H1 (cell line): ENCODE results near the gene CNTNAP1. TPM values are rescaled to one million over a fixed set of nuclear protein-coding genes. Genes with fewer than 3 reads are reported as not detected.

Source experiments
- ATF2 ChIP-seq: IDR thresholded peaks from 2 replicates; pipeline ENCODE4 v1.6.1; 2012; ENCODE audit warnings: low read length, inconsistent platforms
- ATF3 ChIP-seq: IDR thresholded peaks from 2 replicates; pipeline ENCODE4 v1.6.1; 2011; ENCODE audit warnings: low read depth, mild to moderate bottlenecking, low read length; ENCODE audit not compliant: insufficient read depth
- BACH1 ChIP-seq: IDR thresholded peaks from 2 replicates; pipeline ENCODE4 v1.6.1; 2012; ENCODE audit warnings: low read length, improper control_type of control experiment
- BCL11A ChIP-seq, 2 experiments: IDR thresholded peaks; one replicate each; pipeline ENCODE4 v1.6.1; 2011; ENCODE audit warnings: low read depth in 2 of 2, low read length in 2 of 2, mild to moderate bottlenecking in 2 of 2
- CTCF ChIP-seq, 3 experiments: IDR thresholded peaks; 1 replicate in 2 of 3; 2 replicates in 1 of 3; pipeline versions ENCODE4 v1.5.1 to v1.6.1; 2011; ENCODE audit warnings: low read length in 3 of 3, mild to moderate bottlenecking in 3 of 3, inconsistent platforms in 2 of 3, low read depth in 1 of 3, moderate library complexity in 1 of 3; ENCODE audit not compliant: insufficient read depth in 1 of 3; ENCODE audit errors: control extremely low read depth in 1 of 3
- JUND ChIP-seq: IDR thresholded peaks from 2 replicates; pipeline ENCODE4 v1.6.1; 2011; ENCODE audit warnings: mild to moderate bottlenecking, improper control_type of control experiment, low read length
- RXRA ChIP-seq: IDR thresholded peaks from 2 replicates; pipeline ENCODE4 v1.6.1; 2011; ENCODE audit warnings: low read depth, mild to moderate bottlenecking, low read length, moderate library complexity; ENCODE audit not compliant: insufficient read depth
- SIX5 ChIP-seq: IDR thresholded peaks from 2 replicates; pipeline ENCODE4 v1.6.1; 2011; ENCODE audit warnings: mild to moderate bottlenecking, low read depth, low read length
- SUZ12 ChIP-seq: fragments of 200-600 bp; sonication (generic); IDR thresholded peaks from 2 replicates; pipeline ENCODE4 v1.6.1; 2012; ENCODE audit warnings: mild to moderate bottlenecking, inconsistent platforms, low read length, moderate library complexity, mixed read lengths
- TEAD4 ChIP-seq: IDR thresholded peaks from 2 replicates; pipeline ENCODE4 v1.6.1; 2012; ENCODE audit warnings: low read depth, low read length, inconsistent platforms, mixed read lengths
- polyA plus RNA-seq, 7 experiments: library from polyadenylated mRNA; depleted of rRNA in 3 of 7; stranded (reverse) in 5 of 7; unstranded in 2 of 7; fragments of >200 nt in 5 of 7; fragments of 200-250 nt in 2 of 7; gene quantifications; 1 replicate in 5 of 7; 2 replicates in 1 of 7; 4 replicates in 1 of 7; pipeline versions ENCODE4 v1.2.1 to v1.2.3, GENCODE V29; 2011 to 2013; ENCODE audit warnings: missing spikeins in 2 of 7, mixed read lengths in 2 of 7
- total RNA-seq: library from RNA; stranded (reverse); fragmentation: NEBNext Ultra II Directional; extraction: Animal tissue kit (Norgen Biotek cat#: 25700); gene quantifications from 2 replicates; pipeline ENCODE4 v1.2.1, GENCODE V29; 2021

Gene CNTNAP1
- total and polyA plus RNA-seq, 2 of the 8 experiments (the other 6 are each of a cell fraction or from before 2014, with no cell fraction given), result 4.7 to 10.0 TPM

GRCh38 chr17:42697108-42697811 is 14.9 kb downstream of the CNTNAP1 start (continued):
- no peak for TF ChIP-seq ATF2
- no peak for TF ChIP-seq CTCF (IDR thresholded peaks at IDR 0.05; ENCODE audit: control extremely low read depth in 1 of 3, insufficient read depth in 1 of 3, low read depth in 1 of 3, low read length in 3 of 3)
- no peak for TF ChIP-seq TEAD4
- no peak for TF ChIP-seq JUND
- TF ChIP-seq RXRA, result no peak
- no peak for TF ChIP-seq ATF3
- no peak for TF ChIP-seq SUZ12
- no peak for TF ChIP-seq BCL11A (IDR thresholded peaks at IDR 0.05; ENCODE audit: low read depth in 2 of 2, low read length in 2 of 2)
- TF ChIP-seq SIX5, result no peak
- no peak for TF ChIP-seq BACH1
